ENCODE results near the gene ZNF335.
"Not testable (repeated sequence)": the region's sequence is repeated elsewhere in the genome, so short reads cannot be mapped to it uniquely, and the experiment has no call there.

The ZNF335 gene

GRCh38 chr20:46000262-46000996, 28.4 kb upstream of the ZNF335 start:
- no peak for FAIRE-seq

- no peak for FAIRE-seq
These were observed 27.7 kb upstream of the ZNF335 start for GRCh38 chr20:45999557-46000261.

GRCh38 chr20:45998761-45999160, 26.8 kb upstream of the ZNF335 start:
- FAIRE-seq: no peak

- no peak for FAIRE-seq
These were observed 26.3 kb upstream of the ZNF335 start for GRCh38 chr20:45998337-45998736.

GRCh38 chr20:45997187-45997586, 25.2 kb upstream of the ZNF335 start:
- no peak for FAIRE-seq

GRCh38 chr20:45995495-45996097, 23.6 kb upstream of the ZNF335 start:
- not testable (repeated sequence) for FAIRE-seq

- no peak for FAIRE-seq
These were observed 22.9 kb upstream of the ZNF335 start for GRCh38 chr20:45994761-45995493.

- FAIRE-seq: no peak
These were observed 21.4 kb upstream of the ZNF335 start for GRCh38 chr20:45993197-45993951.

- FAIRE-seq: no peak
These were observed 19.6 kb upstream of the ZNF335 start for GRCh38 chr20:45991616-45992015.

- FAIRE-seq: not testable (repeated sequence)
These were observed 16.8 kb upstream of the ZNF335 start for GRCh38 chr20:45988830-45989229.

- no peak for FAIRE-seq
These were observed 15.2 kb upstream of the ZNF335 start for GRCh38 chr20:45987108-45987780.

GRCh38 chr20:45985573-45985972, 13.6 kb upstream of the ZNF335 start:
- no peak for FAIRE-seq

- no peak for FAIRE-seq
These were observed 11.3 kb upstream of the ZNF335 start for GRCh38 chr20:45983279-45983743.

- FAIRE-seq: no peak
These were observed 9.3 kb upstream of the ZNF335 start for GRCh38 chr20:45981261-45981660.

GRCh38 chr20:45976086-45976485, 4.1 kb upstream of the ZNF335 start:
- no peak for FAIRE-seq

- no peak for FAIRE-seq
These were observed 3.7 kb upstream of the ZNF335 start for GRCh38 chr20:45975686-45976085.

- FAIRE-seq: no peak
These were observed 3.0 kb upstream of the ZNF335 start for GRCh38 chr20:45974896-45975565.

GRCh38 chr20:45972500-45973183, 639 bp upstream of the ZNF335 start:
- FAIRE-seq: no peak

GRCh38 chr20:45971425-45971674, 653 bp downstream of the ZNF335 start:
- no peak for FAIRE-seq

- no peak for FAIRE-seq
These were observed 1.2 kb downstream of the ZNF335 start for GRCh38 chr20:45970646-45971424.

All from endometrium (tissue), 2 donors.